IPS-18c (cell line): ENCODE data around the gene RAB6B.

ENCODE experiments used
- H3K4me3 ChIP-seq: 2 replicates; pipeline ENCODE4 v1.7.0; 2013; ENCODE audit warnings: low read depth, mild to moderate bottlenecking, low read length, moderate library complexity; ENCODE audit not compliant: insufficient read depth
- H3K9me3 ChIP-seq: one replicate; pipeline ENCODE4 v1.6.1; 2013; ENCODE audit warnings: mild to moderate bottlenecking, low read length, moderate library complexity; ENCODE audit not compliant: control insufficient read depth, insufficient read depth

The RAB6B gene

DNA sequence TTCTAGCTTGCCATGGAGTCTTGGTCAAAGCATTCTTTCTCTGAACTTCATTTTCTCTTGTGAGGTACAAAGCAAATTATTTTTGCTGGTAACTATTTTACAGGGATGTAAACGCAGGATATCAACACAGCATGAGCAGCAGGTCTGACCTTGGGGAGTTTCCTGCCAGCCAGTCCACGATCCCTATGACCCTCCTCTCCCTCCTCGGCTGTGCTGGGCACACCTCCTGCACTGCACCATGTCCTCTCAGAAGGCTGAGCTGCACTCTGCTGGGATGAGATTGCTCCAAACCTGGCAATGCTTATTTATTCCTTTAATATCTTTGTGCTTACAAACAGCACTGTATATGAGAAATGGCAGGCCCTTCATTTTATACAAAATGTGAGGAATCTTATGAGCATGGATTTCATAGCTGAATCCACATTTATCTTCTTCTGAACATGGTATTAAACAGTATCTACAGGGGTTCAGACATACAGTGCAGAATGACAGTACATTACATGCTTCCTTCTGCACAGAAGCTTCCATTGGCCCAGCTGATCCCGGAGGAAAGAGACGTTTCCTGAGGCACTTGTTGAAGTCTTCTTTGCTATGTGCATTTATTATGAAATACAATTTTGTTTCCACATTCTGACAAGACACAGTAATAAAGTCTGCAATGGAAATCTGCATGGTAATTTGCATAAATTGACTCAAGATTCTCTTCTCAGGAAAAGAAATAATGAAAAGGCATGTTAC is 41.2 kb downstream of the RAB6B start:
- H3K9me3 ChIP-seq: no peaks in the 10 kb centered on the region
- no peak overlapping the region for H3K4me3 ChIP-seq

DNA sequence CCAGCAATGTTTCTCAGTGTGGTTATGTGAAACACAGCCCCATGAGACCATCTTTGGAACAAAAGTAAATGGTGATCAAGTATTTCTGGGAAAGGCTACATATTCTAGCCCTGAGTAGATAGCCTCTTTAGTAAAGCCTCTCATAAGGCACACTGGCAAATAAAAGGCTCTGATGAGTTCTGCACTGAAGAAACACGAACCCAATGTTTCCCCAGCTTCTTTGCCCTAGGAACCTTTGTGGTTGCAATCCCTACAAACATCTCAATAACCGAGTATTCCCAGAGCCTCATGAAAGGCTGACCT is 41.8 kb downstream of the RAB6B start:
- no peaks in the 10 kb centered on the region for H3K9me3 ChIP-seq
- H3K4me3 ChIP-seq: no peak overlapping the region

- no peaks in the 10 kb centered on the region for H3K9me3 ChIP-seq
- H3K4me3 ChIP-seq: no peak overlapping the region
Measured at GRCh38 chr3:133853063-133853924, 42.4 kb downstream of the RAB6B start.

DNA sequence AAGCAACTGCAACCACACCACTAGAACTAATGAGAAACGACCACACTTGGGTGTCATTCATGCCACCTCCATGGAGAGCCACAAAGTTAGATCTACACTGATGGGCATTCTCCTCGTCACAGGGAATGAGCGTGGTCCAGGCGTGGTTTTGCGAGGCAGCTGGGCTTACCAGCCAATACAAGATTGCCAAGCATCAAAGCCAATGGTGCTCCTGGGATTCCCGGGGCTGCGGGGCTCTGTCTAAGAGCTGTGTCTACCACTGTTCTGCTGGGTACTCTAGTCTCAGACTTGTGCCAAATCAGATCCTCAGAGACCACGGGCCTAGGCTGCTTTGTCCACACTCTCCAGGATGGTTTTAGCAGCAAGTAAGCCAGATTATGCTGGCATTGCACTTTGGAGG is 43.8 kb downstream of the RAB6B start:
- H3K9me3 ChIP-seq: no peaks in the 10 kb centered on the region

GRCh38 chr3:133851266-133851906 is 44.3 kb downstream of the RAB6B start:
- H3K9me3 ChIP-seq: no peaks in the 10 kb centered on the region

More for the DNA sequence above, 43.8 kb downstream of the RAB6B start:
- H3K4me3 ChIP-seq: no peak overlapping the region

DNA sequence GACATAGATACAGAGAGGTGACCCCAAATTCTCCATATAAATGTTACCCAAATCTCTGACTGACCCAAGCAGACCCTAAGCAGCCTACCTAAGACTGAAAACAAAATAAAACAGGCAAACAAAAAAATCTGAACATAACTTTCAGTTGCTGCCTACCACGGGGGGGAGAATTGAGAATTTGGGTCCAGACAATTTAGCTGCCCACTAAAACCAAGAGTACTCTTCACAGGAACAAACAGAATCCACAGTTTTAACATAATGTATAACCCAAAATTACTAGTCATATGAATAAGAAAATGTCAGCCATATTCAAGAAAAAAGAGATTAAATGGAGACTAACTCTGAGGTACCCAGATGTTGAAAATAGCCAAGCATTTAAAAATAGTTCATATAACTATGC is 45.6 kb downstream of the RAB6B start:
- Histone ChIP-seq H3K4me3 (no peak overlapping the region), H3K9me3 (no peaks in the 10 kb centered on the region)

More at GRCh38 chr3:133851266-133851906, 44.3 kb downstream of the RAB6B start:
- H3K4me3 ChIP-seq: no peak overlapping the region

- Histone ChIP-seq H3K4me3 (no peak overlapping the region), H3K9me3 (peaks cover 2% of the 10 kb centered on the region)
Measured at GRCh38 chr3:133849346-133849745, 46.3 kb downstream of the RAB6B start.

DNA sequence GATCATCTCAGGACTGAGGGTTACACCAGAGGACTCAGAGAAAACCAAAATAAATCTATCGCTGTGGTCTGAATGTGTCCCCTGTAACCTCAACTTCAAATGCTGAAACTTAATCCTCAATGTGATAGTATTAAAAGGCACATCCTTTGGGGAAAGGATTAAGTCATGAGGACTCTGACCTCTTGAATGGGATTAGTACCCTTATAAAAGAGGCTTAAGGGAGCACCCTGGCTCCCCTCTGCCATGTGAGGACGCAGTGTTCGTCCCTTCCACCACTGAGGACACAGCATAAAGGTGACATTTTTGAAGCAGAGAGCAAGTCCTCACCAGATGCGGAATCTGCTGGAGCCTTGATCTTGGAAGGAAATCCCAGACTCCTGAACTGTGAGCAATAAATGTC is 50.6 kb downstream of the RAB6B start:
- no peak overlapping the region for H3K4me3 ChIP-seq

DNA sequence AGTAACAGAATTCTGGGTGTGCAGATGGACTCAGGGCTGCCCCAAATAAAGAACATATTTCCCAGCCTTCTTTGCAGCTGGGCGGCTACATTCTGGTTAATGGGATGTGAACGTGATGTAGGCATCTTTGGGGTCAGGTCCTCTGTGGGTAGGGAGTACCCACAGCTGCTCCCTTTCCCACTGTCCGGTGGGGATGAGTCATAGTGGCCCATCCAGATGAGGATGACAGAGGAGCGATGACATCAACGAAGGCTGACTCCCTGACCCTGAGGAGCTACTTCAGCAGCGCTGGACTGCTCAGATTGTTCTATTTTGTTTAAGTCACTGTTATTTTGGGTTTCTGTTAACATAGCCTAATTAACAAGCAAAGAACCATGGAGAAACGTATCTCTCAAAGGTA is 52.0 kb downstream of the RAB6B start:
- Histone ChIP-seq H3K9me3 (peaks cover 2% of the 10 kb centered on the region), H3K4me3 (no peak overlapping the region)

More for the DNA sequence above, 50.6 kb downstream of the RAB6B start:
- H3K9me3 ChIP-seq: peaks cover 2% of the 10 kb centered on the region

DNA sequence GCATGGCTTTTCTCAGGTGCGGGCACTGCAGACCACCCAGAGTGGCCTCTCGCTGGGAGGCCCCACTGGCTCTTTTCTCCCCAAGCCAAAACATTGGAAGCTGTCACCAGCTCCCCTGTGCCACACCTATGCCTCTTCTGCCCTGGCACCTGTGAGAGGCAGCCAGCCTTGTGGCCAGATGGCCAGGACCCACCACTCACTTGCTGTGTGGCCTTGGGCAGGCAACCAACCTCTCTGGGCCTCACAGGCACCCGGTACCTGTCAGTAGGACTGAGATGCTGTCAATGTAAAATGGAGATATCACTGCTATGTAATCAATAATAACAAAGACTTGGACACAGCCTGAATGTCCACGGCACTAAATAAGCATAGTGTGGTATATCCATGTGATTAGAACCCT is 53.5 kb downstream of the RAB6B start:
- Histone ChIP-seq H3K9me3 (peaks cover 2% of the 10 kb centered on the region), H3K4me3 (no peak overlapping the region)

GRCh38 chr3:133841196-133841595 is 54.5 kb downstream of the RAB6B start:
- Histone ChIP-seq H3K4me3 (no peak overlapping the region), H3K9me3 (peaks cover 2% of the 10 kb centered on the region)

DNA sequence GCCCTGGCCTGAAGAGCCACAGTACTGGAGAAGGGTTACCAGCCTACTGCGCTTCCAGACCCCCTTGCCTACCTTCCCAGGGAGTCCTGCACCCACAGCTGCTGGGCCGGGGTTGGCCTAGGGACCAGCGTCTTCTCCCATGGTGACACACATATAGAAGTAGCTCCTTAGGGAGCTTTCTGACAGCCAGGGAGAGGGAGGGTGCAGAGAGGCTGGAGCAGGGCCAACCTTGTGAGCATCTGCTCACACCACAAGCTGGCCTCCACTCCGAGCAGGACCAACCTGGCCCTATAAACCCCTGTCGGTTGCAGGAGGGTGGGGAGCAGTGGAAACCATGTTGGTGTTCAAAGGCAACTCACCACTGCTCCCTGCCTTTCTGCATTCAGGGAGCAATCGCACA is 54.9 kb downstream of the RAB6B start:
- H3K4me3 ChIP-seq: no peak overlapping the region

GRCh38 chr3:133840055-133840737 is 55.5 kb downstream of the RAB6B start:
- Histone ChIP-seq H3K4me3 (no peak overlapping the region), H3K9me3 (peaks cover 2% of the 10 kb centered on the region)

More for the DNA sequence above, 54.9 kb downstream of the RAB6B start:
- peaks cover 2% of the 10 kb centered on the region for H3K9me3 ChIP-seq

DNA sequence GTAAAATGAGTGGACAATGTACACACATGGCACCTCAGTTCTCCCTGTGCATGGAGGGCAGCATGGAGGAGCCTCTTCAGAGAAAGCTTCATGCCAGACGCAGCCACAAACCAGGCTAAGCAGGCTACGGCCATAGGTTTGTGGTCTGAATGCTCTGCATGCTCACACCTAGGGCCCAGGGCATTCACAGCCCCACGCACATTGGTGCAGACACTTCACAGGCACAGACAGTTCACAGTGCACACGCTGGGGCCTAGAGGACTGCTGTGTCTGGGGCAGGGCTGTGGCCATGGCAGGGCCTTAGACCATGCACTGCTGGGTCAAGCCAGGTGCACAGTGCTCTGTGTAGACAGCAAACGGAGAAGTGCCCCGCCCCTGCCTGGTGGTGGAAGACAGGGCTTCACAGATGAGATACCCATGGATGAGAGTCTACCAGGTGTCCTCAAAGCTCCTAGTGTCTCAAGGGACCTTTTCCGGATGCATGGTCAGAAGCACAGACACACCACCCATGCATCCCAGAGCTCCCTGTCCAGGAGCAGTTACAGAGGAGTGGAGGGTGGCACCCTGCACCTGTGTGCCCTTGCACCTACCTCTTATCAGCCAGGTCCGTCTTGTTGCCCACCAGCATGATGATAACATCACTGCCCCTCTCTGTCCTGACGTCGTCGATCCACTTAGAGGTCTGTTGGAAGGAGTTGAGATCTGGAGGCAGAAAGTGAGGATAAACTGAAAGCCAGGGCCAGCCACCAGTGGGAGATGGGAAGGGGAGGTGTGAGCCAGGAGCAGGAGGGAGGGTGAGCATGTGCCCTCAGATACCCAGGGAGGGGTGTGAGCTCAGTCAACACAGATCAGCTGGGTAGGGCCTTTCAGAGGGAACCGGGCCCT is 56.5 kb downstream of the RAB6B start:
- H3K9me3 ChIP-seq: no peaks in the 10 kb centered on the region

GRCh38 chr3:133838296-133838789 is 57.3 kb downstream of the RAB6B start:
- H3K4me3 ChIP-seq: no peak overlapping the region

More for the DNA sequence above, 56.5 kb downstream of the RAB6B start:
- H3K4me3 ChIP-seq: no peak overlapping the region

DNA sequence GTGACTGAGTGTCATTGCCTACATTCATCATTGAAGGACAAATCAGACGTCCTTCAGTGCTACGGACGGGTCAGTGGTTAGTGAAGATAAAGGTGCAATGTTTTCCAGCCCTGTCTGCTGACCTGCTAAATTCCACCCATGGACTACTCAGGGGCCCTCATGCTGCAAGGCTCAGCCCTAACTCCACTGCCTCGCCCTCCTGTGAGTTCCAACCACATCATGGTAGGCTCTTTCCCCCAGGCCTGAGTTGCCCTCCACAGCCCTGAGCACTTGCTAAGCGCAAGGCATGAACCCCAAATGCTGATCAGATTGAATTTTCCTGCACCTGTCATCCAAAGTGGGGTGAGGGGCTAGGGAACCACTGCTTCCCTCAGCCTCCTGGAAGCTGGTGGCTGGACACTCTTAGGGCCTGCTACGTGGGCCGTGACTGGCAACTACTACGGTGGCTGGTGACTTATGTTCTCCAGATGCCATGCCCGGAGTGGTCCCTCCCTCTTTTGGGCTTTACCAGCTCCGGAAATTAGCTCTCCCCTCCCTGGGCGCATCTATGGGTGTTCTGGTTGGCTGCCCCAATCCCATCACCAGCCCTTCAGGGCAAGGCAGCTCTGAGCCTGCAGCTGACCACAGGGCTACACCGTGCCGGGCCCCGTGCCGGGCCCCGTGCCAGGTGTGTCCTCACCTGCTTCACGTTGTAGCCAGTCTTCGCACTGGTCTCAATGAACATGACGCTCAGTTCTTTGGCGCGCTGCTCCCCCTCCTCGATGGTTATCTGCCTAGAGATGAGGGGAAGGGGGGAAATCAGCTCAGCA is 58.0 kb downstream of the RAB6B start:
- Histone ChIP-seq H3K4me3 (no peak overlapping the region), H3K9me3 (no peaks in the 10 kb centered on the region)

More at GRCh38 chr3:133838296-133838789, 57.3 kb downstream of the RAB6B start:
- H3K9me3 ChIP-seq: no peaks in the 10 kb centered on the region
